DMS153 (cell line): ENCODE measurements around the gene CTAG1A.
"Not testable (repeated sequence)": the region's sequence is repeated elsewhere in the genome, so short reads cannot be mapped to it uniquely, and the experiment has no call there.

Experiments used
- DNase-seq: peaks from one replicate; lab custom pipeline; 2025; lab: John Stamatoyannopoulos, UW

Gene CTAG1A

DNA sequence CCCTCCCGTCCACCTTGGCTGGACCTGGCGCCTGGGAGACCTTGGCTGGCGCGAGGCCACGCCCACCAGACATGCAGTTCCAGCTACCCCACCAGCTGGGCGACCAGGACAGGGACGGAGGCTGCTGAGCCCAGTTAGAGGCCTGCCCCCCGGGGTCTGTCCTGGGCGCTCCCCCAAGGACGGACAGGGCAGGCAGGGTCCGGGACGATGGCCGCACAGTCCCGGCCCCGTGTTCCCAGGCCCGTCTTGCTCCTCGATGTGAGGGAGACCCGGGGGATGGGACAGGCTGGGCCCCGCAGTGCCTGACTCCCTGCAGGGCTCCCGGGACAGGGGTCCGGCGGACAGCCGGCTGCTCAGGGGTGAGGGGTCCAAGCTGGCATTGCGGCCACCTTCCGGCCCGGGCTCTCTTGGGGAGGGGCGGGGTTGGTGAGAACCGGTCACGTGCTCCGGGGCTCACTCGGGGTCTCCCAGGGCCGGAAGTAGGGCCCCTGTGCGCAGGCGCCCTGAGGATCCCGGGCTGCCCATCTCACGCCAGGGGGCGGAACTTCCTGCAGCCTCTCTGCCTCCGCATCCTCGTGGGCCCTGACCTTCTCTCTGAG, at the start of gene CTAG1A:
Gene CTAG1A, plus strand, starts transcription at position 549 of the 599 bp plus-strand sequence. CDS start 74 bp downstream, outside the sequence.
- DNase-seq = not testable (repeated sequence)

DNA sequence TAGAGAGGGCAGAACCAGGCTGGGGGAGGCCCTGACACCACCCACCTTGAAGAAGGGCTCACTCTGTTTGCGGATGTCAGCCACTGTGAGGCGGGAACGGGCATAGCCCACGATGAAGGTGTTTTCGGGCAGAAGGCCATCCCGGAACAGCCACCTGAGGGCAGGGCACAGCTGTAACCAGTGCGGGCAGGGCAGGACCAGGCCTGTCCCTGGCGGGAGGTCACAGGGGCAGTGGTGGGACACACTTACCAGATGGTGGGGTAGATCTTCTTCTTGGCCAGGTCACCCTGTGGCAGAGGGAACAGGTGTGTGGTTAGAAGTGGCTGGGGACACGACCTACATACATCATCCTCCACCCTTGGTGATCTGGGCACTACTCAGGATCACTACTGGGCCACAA, 49.0 kb upstream of the CTAG1A start:
- no peak for DNase-seq

- no peak for DNase-seq
Measured at GRCh38 chrX:154539077-154539476, 45.9 kb upstream of the CTAG1A start.

- not testable (repeated sequence) for DNase-seq
Measured at GRCh38 chrX:154540365-154540764, 44.6 kb upstream of the CTAG1A start.

GRCh38 chrX:154540897-154541535, 43.9 kb upstream of the CTAG1A start:
- no peak for DNase-seq

DNA sequence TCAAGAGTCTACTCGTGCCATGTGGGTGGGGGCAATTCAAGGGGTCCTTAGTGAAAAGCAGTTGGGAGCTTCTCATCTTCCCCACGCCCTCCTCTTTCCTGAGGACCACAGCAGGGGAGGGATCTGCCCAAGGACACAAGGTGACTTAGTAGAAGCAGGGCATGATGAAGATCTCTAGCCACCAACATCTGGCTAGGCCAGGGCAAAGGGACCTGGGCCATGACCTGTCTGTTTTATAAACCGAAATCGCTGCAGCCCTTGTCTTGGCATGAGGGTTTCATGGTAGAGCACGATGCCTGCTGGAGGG, 43.4 kb upstream of the CTAG1A start:
- DNase-seq = no peak

- DNase-seq = no peak
Measured at GRCh38 chrX:154541896-154542722, 42.8 kb upstream of the CTAG1A start.

DNA sequence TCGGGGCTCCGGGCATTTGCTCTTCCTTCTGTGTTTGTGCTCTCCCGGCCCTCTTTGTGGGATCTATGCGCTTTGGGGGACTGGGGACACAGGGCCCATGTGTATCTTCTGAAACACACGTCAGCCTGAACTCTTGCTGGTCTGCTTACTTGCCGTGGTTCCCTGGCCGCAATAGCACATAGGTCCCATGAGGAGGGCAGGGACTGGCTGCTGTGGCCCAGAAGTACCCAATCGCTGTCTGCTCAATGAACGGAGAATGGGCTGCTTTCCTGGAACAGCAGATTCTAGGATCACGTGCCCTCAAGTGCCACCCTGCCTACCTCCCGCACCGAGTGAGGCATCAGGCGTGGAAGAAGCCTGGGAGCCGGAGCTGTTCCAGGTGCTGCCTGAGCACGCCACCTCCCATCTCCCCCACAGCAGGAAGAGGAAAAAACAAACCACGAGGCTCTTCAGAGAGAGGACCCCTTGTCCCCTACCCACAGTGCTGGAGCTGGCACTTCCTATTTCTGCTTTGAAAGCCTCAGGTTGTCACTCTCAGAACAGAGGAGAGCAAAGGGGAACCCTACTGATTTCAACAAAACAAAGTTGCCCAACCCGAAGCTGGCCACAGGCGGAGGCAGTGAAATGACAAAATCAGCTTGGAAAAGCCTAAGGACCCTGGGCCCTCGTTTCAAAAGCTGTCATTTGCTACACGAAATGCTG, 42.1 kb upstream of the CTAG1A start:
- DNase-seq = no peak

- no peak for DNase-seq
Measured at GRCh38 chrX:154545673-154546274, 39.2 kb upstream of the CTAG1A start.

- DNase-seq = peak; percentile 72
Measured at GRCh38 chrX:154546354-154547244, 38.3 kb upstream of the CTAG1A start, which contains the start of gene G6PD. G6PD (minus strand) TSS chrX:154546846; CDS start chrX:154546155, 691 bp downstream.

DNA sequence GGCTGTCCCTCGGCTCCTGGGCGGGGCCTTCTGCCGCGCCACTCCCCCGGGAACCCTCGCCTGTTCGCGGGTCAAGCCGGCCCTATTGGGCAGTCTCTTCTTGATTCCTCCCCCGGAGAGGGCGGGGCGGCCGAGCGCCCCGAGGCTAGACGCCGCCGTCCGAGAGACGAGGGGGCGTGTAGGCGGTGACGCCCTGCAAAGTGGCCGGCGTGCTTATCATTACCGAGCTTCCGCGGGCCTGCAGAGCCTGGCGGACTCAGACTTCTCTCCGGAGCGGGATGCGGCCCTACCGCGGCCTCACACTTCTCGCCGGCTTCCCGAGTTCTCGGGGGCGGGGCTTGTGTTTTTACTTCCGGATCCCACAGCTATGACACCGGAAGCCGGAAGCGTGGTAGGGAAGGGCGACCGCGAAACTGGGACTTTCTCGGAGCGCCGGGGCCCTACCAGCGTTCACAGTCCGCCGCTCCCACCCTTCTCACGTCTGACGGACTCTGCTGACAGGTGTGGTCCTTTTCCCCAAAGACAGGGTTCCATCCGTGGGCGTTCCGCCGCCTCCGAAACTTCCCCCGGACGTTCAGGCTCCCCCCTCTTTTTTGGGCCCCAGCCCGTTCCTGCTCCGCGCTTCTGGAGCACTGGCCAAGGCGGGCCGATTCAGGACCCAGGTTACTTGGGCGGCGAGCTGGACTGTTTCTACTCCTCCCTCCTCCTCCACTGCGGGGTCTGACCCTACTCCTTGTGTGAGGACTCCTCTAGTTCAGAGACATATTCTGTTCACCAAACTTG, 37.5 kb upstream of the CTAG1A start, which contains the start of gene IKBKG:
Gene IKBKG, plus strand, starts transcription at position 376 of the 783 bp plus-strand sequence. CDS start 4,383 bp downstream, outside the sequence.
- DNase-seq = peak; percentile 84

- DNase-seq = no peak
Measured at GRCh38 chrX:154548028-154548316, 37.0 kb upstream of the CTAG1A start.

- no peak for DNase-seq
Measured at GRCh38 chrX:154549766-154550165, 35.2 kb upstream of the CTAG1A start.

DNA sequence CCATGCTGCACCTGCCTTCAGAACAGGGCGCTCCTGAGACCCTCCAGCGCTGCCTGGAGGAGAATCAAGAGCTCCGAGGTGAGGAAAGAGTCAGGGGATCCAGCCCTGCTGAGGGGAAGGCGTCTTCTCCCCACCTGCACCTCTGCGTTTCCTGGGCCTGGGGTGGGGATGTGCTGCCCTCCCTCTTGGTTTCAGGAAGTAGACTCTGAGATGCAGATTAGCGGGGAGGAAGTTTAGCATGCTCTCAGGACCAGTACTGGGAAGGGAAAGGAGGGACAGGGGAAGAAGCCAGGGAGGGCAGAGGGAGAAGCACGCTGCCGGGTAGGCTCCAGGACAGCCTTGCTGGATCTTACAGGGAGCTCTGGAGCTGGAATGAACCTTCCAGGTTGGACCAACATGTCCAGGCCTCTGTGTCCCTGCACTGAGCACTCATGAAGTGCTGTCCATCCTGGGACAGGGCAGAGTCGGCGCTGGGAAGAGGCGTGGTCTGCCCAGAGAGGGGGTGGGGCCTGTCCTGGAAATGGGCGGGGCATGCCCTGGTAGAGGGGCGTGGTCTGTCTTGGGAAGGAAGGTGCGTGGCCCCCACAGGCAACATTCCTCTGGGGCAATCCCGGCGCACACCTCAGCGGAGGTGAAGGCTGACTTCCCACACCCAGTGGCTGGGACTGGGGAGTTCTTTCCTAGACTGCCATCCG, 32.7 kb upstream of the CTAG1A start:
- DNase-seq = not testable (repeated sequence)

DNA sequence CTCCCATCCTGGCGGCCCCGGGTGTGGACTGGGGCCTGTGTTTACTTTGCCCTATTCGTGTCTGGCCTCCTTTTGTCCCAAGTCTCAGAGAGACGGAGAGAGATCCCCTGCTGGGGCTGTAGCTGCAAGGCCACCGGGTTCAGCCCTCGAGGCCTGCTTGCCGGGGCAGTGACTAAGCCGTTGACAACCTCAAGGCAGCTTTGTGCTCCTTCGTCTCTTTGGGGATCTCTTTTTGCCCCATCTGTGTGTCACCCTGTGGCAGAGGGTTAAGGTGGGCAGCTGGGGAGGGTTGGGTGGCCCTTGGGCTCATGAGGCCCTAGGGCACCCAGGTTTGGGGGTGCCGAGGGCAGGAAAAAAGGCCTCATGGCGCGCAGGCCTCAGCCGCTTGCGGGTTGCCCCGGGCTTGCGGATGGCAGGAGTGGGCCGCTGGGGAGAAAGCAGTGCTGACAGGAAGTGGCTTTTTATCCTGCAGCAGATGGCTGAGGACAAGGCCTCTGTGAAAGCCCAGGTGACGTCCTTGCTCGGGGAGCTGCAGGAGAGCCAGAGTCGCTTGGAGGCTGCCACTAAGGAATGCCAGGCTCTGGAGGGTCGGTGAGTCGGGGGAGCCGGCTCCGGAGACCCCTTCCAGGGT, 26.8 kb upstream of the CTAG1A start:
- DNase-seq = not testable (repeated sequence)

DNA sequence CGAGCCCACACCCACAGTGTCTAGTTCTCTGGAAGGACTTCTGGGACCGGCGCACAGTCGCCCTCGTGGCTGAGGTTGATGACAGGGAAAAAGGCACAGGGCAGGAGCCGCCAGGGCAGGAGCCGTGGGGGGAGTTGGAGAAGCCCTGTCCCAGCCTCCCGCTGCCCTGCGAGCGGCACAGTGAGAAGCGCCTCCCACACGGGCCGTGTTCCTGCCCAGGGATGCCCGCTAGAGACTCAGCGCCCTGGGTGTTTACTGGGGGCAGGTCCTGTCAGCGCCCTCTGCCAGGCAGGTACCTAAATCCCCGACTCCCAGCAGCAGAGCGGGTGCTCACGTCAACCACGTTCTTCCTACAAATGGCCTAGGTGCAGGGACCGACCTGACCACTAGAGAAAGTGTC, 26.0 kb upstream of the CTAG1A start:
- not testable (repeated sequence) for DNase-seq

DNA sequence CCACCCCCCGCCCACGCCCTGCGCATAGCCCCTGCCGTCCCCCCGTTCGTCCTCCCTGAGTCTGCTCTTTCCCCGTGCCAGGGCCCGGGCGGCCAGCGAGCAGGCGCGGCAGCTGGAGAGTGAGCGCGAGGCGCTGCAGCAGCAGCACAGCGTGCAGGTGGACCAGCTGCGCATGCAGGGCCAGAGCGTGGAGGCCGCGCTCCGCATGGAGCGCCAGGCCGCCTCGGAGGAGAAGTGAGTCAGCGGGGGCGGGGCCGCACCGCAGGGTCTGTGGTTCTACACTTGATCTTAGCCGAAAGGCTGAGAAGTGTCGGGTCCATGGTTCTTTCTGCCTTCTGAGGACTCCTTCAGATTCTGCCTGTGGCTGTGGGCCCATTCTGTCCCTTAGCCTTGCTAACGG, 24.6 kb upstream of the CTAG1A start:
- not testable (repeated sequence) for DNase-seq

DNA sequence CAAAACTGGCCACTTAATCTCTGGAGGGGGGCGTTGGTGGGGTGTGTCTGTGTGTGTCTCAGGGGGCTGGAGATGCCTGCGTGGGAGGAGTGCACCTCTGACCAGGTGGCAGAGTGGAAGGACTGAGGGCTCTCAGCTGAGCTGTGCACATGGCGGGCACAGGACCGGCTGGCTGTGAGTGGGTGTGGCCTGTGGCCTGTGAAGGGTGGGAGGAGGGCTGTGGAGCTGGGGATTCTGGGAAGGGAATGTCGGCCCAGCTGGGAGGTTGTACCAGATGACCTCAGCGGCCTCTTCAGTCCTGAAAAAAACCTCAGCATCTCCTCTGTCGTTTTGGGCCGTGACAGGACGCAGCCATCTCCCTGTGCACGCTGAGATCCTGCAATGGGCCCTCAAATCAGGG, 22.6 kb upstream of the CTAG1A start:
- not testable (repeated sequence) for DNase-seq

GRCh38 chrX:154570361-154570760, 14.6 kb upstream of the CTAG1A start:
- not testable (repeated sequence) for DNase-seq
